HEK293 (cell line): ENCODE results near the gene RAD21L1.

Experiments
- CTCF ChIA-PET: fragments of 350-600 bp; formaldehyde crosslinking; extraction: SDS; loops from one replicate; lab custom pipeline; 2021; ENCODE audit warnings: antibody characterized with exemption; lab: Yijun Ruan, JAX
- POLR2A ChIA-PET: fragments of 300-600 bp; formaldehyde crosslinking; extraction: SDS; loops from one replicate; lab custom pipeline; 2020; ENCODE audit warnings: antibody characterized with exemption, inconsistent platforms; lab: Yijun Ruan, JAX
- H3K27ac ChIP-seq: fragments of 200-500 bp; sonication (Bioruptor generic); 2 replicates; pipeline ENCODE4 v1.5.1; 2014; ENCODE audit warnings: low read depth, low read length, control low read depth, inconsistent platforms; ENCODE audit errors: extremely low read depth
- H3K36me3 ChIP-seq, 2 experiments: fragments of 200-500 bp in 1 of 2; sonication (Bioruptor generic) in 1 of 2; 1 replicate in 1 of 2; 2 replicates in 1 of 2; pipeline ENCODE4 v1.5.1; 2014 to 2017; ENCODE audit warnings: inconsistent platforms in 2 of 2, low read length in 2 of 2; ENCODE audit not compliant: control insufficient read depth in 2 of 2, insufficient read depth in 1 of 2
- H3K4me1 ChIP-seq: fragments of 200-500 bp; sonication (Bioruptor generic); 2 replicates; pipeline ENCODE4 v1.5.1; 2014; ENCODE audit warnings: mild to moderate bottlenecking, low read length, inconsistent platforms; ENCODE audit not compliant: control insufficient read depth, insufficient read depth
- H3K4me3 ChIP-seq: 2 replicates; pipeline ENCODE4 v1.5.1; 2011; ENCODE audit warnings: low read depth, mild to moderate bottlenecking, control low read depth, low read length, moderate library complexity
- H3K9me3 ChIP-seq: fragments of 200-500 bp; sonication (Bioruptor generic); 2 replicates; pipeline ENCODE4 v1.5.1; 2014; ENCODE audit warnings: low read depth, low read length, inconsistent platforms; ENCODE audit not compliant: control insufficient read depth, insufficient read depth
- BCL6B ChIP-seq: fragments of 450-650 bp; formaldehyde crosslinking; IDR thresholded peaks from 2 replicates; pipeline ENCODE4 v1.5.1; 2017; ENCODE audit warnings: missing biosample characterization, missing genetic modification characterization
- CTCF ChIP-seq: fragments of 450-650 bp; formaldehyde crosslinking; IDR thresholded peaks from 2 replicates; pipeline ENCODE4 v1.5.1; 2016; ENCODE audit warnings: missing biosample characterization, missing genetic modification characterization
- RBAK ChIP-seq: fragments of 450-650 bp; formaldehyde crosslinking; IDR thresholded peaks from 2 replicates; pipeline ENCODE4 v1.5.1; 2016; ENCODE audit warnings: missing biosample characterization, missing genetic modification characterization
- SCRT2 ChIP-seq: fragments of 450-650 bp; formaldehyde crosslinking; IDR thresholded peaks from 2 replicates; pipeline ENCODE4 v1.5.1; 2016; ENCODE audit warnings: missing biosample characterization, missing genetic modification characterization
- SP3 ChIP-seq: fragments of 450-650 bp; formaldehyde crosslinking; IDR thresholded peaks from 2 replicates; pipeline ENCODE4 v1.5.1; 2016; ENCODE audit warnings: missing biosample characterization, missing genetic modification characterization
- ZBTB17 ChIP-seq: fragments of 450-650 bp; formaldehyde crosslinking; IDR thresholded peaks from 2 replicates; pipeline ENCODE4 v1.5.1; 2016; ENCODE audit warnings: missing biosample characterization, missing genetic modification characterization
- ZFP37 ChIP-seq: fragments of 450-650 bp; formaldehyde crosslinking; IDR thresholded peaks from 2 replicates; pipeline ENCODE4 v1.5.1; 2016; ENCODE audit warnings: missing biosample characterization, missing genetic modification characterization
- ZNF112 ChIP-seq: fragments of 450-650 bp; formaldehyde crosslinking; IDR thresholded peaks from 2 replicates; pipeline ENCODE4 v1.5.0; 2017; ENCODE audit warnings: missing biosample characterization, missing genetic modification characterization
- ZNF132 ChIP-seq: fragments of 450-650 bp; formaldehyde crosslinking; IDR thresholded peaks from 2 replicates; pipeline ENCODE4 v1.5.1; 2017; ENCODE audit warnings: missing biosample characterization, missing genetic modification characterization, borderline replicate concordance
- ZNF146 ChIP-seq: fragments of 450-650 bp; formaldehyde crosslinking; IDR thresholded peaks from 2 replicates; pipeline ENCODE4 v1.5.1; 2016; ENCODE audit warnings: missing biosample characterization, missing genetic modification characterization
- ZNF248 ChIP-seq: fragments of 450-650 bp; formaldehyde crosslinking; IDR thresholded peaks from 2 replicates; pipeline ENCODE4 v1.5.1; 2017; ENCODE audit warnings: missing biosample characterization, missing genetic modification characterization
- ZNF280D ChIP-seq: fragments of 450-650 bp; formaldehyde crosslinking; IDR thresholded peaks from 2 replicates; pipeline ENCODE4 v1.5.1; 2016; ENCODE audit warnings: missing biosample characterization, missing genetic modification characterization
- ZNF324 ChIP-seq: fragments of 450-650 bp; formaldehyde crosslinking; IDR thresholded peaks from 2 replicates; pipeline ENCODE4 v1.5.1; 2016; ENCODE audit warnings: missing biosample characterization, missing genetic modification characterization
- ZNF449 ChIP-seq: fragments of 450-650 bp; formaldehyde crosslinking; IDR thresholded peaks from 2 replicates; pipeline ENCODE4 v1.5.1; 2017; ENCODE audit warnings: missing biosample characterization, mild to moderate bottlenecking, missing genetic modification characterization, moderate library complexity
- ZNF513 ChIP-seq: fragments of 450-650 bp; IDR thresholded peaks from 2 replicates; pipeline ENCODE4 v1.5.1; 2018; ENCODE audit warnings: missing biosample characterization, missing genetic modification characterization
- ZNF561 ChIP-seq: fragments of 450-650 bp; IDR thresholded peaks from 2 replicates; pipeline ENCODE4 v1.5.1; 2018; ENCODE audit warnings: missing biosample characterization, missing genetic modification characterization, borderline replicate concordance
- ZNF585B ChIP-seq: fragments of 450-650 bp; formaldehyde crosslinking; IDR thresholded peaks from 2 replicates; pipeline ENCODE4 v1.5.1; 2016; ENCODE audit warnings: missing biosample characterization, missing genetic modification characterization
- ZNF600 ChIP-seq: fragments of 450-650 bp; formaldehyde crosslinking; IDR thresholded peaks from 2 replicates; pipeline ENCODE4 v1.5.1; 2016; ENCODE audit warnings: missing biosample characterization, missing genetic modification characterization
- ZNF623 ChIP-seq: fragments of 450-650 bp; formaldehyde crosslinking; IDR thresholded peaks from 2 replicates; pipeline ENCODE4 v1.5.1; 2016; ENCODE audit warnings: missing biosample characterization, missing genetic modification characterization
- ZNF654 ChIP-seq: fragments of 450-650 bp; formaldehyde crosslinking; IDR thresholded peaks from 2 replicates; pipeline ENCODE4 v1.5.1; 2016; ENCODE audit warnings: low read depth, missing biosample characterization, missing genetic modification characterization
- ZNF670 ChIP-seq: fragments of 450-650 bp; formaldehyde crosslinking; IDR thresholded peaks from 2 replicates; pipeline ENCODE4 v1.5.1; 2016; ENCODE audit warnings: missing biosample characterization, missing genetic modification characterization, low read depth
- ZNF785 ChIP-seq: fragments of 450-650 bp; formaldehyde crosslinking; IDR thresholded peaks from 2 replicates; pipeline ENCODE4 v1.5.1; 2016; ENCODE audit warnings: missing biosample characterization, missing genetic modification characterization
- ZSCAN23 ChIP-seq: fragments of 450-650 bp; formaldehyde crosslinking; IDR thresholded peaks from 2 replicates; pipeline ENCODE4 v1.5.1; 2016; ENCODE audit warnings: missing biosample characterization, missing genetic modification characterization
- ZSCAN30 ChIP-seq: fragments of 450-650 bp; IDR thresholded peaks from 2 replicates; pipeline ENCODE4 v1.5.1; 2018; ENCODE audit warnings: missing biosample characterization, mild to moderate bottlenecking, missing genetic modification characterization, moderate library complexity

RAD21L1 gene

GRCh38 chr20:1212607-1213396, 13.0 kb upstream of the RAD21L1 start:
- H3K4me1 ChIP-seq = no peaks in the 10 kb centered on the region
- no peak overlapping the region for H3K27ac ChIP-seq
- peak; percentile 68 for TF ChIP-seq ZBTB17 (tag by site-specific recombination)
- TF ChIP-seq ZNF654 = peak; percentile 97
- TF ChIP-seq ZNF623 (tag by site-specific recombination) = no peak
- TF ChIP-seq ZNF280D (tag by site-specific recombination) = no peak
- TF ChIP-seq SP3 (tag by site-specific recombination) = no peak
- TF ChIP-seq ZNF449 = peak; percentile 74; the same call in 1 of the 2 replicates
- TF ChIP-seq ZNF670 (tag by site-specific recombination) = no peak
- no peak for TF ChIP-seq ZNF146 (tag by site-specific recombination)
- TF ChIP-seq ZNF600 (tag by site-specific recombination) = 0 out of 2 replicates have a peak, but pooled peaks have one; percentile 57
- TF ChIP-seq ZSCAN30 (tag by site-specific recombination) = peak; percentile 39; the same call in 1 of the 2 replicates
- TF ChIP-seq ZFP37 (tag by site-specific recombination) = 0 out of 2 replicates have a peak, but pooled peaks have one; percentile 21
- no peak for TF ChIP-seq ZNF248
- TF ChIP-seq CTCF = peak; percentile 69
- TF ChIP-seq ZNF513 (tag by site-specific recombination) = 0 out of 2 replicates have a peak, but pooled peaks have one; percentile 30
- no peaks in the 10 kb centered on the region for H3K36me3 ChIP-seq
- H3K9me3 ChIP-seq = no peaks in the 10 kb centered on the region
- no peak overlapping the region for H3K4me3 ChIP-seq
- ChIA-PET CTCF (interaction anchor here (0.6 to 4.3 kb wide), 26 partner anchors 8 to 573 kb away, joined by 3 to 21 read pairs (median 3); partner anchors contain the start of genes C20orf202 and RAD21L1), POLR2A (no interaction called here)

- POLR2A ChIA-PET = no interaction called here
- no peak for TF ChIP-seq ZNF112 (tag by site-specific recombination)
- no peak for TF ChIP-seq ZNF132
- no peak for TF ChIP-seq ZSCAN23
- no peak for TF ChIP-seq SCRT2 (tag by site-specific recombination)
- TF ChIP-seq RBAK (tag by site-specific recombination) = no peak
- TF ChIP-seq BCL6B (tag by site-specific recombination) = no peak
- no peak for TF ChIP-seq ZNF324 (tag by site-specific recombination)
- TF ChIP-seq ZNF561 = no peak
- TF ChIP-seq ZNF585B (tag by site-specific recombination) = no peak
- no peak for TF ChIP-seq ZNF623 (tag by site-specific recombination)
- no peak for TF ChIP-seq ZNF785 (tag by site-specific recombination)
Observed at GRCh38 chr20:1214838-1215261, 11.0 kb upstream of the RAD21L1 start.

More at GRCh38 chr20:1214838-1215261, 11.0 kb upstream of the RAD21L1 start:
- no peak overlapping the region for H3K27ac ChIP-seq
- no peaks in the 10 kb centered on the region for H3K9me3 ChIP-seq
- H3K4me3 ChIP-seq = no peak overlapping the region
- no peaks in the 10 kb centered on the region for H3K4me1 ChIP-seq
- CTCF ChIA-PET = interaction anchor here (1.3 kb wide), 1 partner anchor 289 kb away, joined by 4 read pairs; no protein-coding TSS in a partner anchor
- no peaks in the 10 kb centered on the region for H3K36me3 ChIP-seq
